Retinal pigment epithelial cell (primary cell): ENCODE data around the gene LCN15.
"Not testable (repeated sequence)": the region's sequence is repeated elsewhere in the genome, so short reads cannot be mapped to it uniquely, and the experiment has no call there.

Experiments
- DNase-seq: peaks from one replicate; pipeline ENCODE4 v3.0.0-alpha.2; 2010; ENCODE audit warnings: low read depth
- H3K4me3 ChIP-seq: 2 replicates; pipeline ENCODE4 v1.5.1; 2011; ENCODE audit warnings: mild to moderate bottlenecking, low read length, control low read depth, moderate library complexity
- TF ChIP-seq, protein P1 (sequence below): conservative IDR thresholded peaks from 2 replicates; pipeline ENCODE4 v1.5.1; 2011; ENCODE audit warnings: low read depth, low read length, control low read depth, inconsistent platforms

LCN15 gene

DNA sequence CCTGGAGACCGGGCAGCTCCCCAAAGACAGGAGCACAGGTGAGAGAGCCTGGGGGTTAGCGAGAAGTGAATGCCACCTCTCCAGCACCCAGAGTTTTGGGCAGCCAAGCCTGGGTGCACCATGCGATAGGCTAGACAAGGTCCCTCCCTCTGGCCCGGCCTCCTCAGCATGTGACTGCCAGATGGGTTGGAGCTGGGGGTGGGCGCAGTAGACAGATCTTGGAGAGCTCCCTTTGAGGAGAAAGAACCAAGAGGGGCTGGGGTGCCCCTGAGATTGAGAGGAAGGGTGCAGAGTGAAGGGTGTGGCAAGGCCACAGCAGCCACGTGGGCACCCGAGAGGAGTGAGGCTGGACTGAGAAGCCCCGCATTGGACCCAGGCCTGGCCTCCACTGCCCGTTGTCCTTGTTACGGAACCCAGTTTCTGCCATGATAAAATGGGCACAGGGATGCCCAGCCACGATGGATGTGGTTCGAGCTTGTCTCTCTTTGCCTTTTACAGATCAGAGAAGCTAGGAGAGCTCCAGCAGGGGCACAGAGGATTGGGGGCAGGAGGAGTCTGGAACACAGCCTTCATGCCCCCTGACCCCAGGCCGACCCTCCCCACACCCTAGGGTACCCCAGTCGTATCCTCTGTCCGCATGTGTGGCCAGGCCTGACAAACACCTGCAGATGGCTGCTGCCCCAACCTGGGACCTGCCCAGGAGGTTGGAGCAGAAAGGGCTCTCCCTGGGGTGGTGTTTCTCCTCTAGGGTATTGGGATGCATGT lies 28.2 kb upstream of the LCN15 start:
- no peak for DNase-seq
- TF ChIP-seq, protein P1, sequence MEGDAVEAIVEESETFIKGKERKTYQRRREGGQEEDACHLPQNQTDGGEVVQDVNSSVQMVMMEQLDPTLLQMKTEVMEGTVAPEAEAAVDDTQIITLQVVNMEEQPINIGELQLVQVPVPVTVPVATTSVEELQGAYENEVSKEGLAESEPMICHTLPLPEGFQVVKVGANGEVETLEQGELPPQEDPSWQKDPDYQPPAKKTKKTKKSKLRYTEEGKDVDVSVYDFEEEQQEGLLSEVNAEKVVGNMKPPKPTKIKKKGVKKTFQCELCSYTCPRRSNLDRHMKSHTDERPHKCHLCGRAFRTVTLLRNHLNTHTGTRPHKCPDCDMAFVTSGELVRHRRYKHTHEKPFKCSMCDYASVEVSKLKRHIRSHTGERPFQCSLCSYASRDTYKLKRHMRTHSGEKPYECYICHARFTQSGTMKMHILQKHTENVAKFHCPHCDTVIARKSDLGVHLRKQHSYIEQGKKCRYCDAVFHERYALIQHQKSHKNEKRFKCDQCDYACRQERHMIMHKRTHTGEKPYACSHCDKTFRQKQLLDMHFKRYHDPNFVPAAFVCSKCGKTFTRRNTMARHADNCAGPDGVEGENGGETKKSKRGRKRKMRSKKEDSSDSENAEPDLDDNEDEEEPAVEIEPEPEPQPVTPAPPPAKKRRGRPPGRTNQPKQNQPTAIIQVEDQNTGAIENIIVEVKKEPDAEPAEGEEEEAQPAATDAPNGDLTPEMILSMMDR, result no peak
- no peak overlapping the region for H3K4me3 ChIP-seq

- peak overlapping the region; percentile 71 for H3K4me3 ChIP-seq
- no peak for DNase-seq
- TF ChIP-seq, protein P1, result peak; percentile 84
These were observed 27.4 kb upstream of the LCN15 start for GRCh38 chr9:136791516-136792276.

GRCh38 chr9:136790640-136791515 lies 26.6 kb upstream of the LCN15 start, which contains the start of gene TMEM141:
Gene TMEM141 (plus strand): TSS chr9:136791344. CDS start chr9:136791371, 27 bp downstream.
- H3K4me3 ChIP-seq, result peak within 1 kb of the TSS; percentile 71
- DNase-seq, result peak; percentile 95
- TF ChIP-seq, protein P1, result no peak

- TF ChIP-seq, protein P1, result no peak
- no peak overlapping the region for H3K4me3 ChIP-seq
- DNase-seq, result no peak
These were observed 25.2 kb upstream of the LCN15 start for GRCh38 chr9:136789523-136789937.

- not testable (repeated sequence) for DNase-seq, H3K4me3 ChIP-seq
These were observed 24.6 kb upstream of the LCN15 start for GRCh38 chr9:136788644-136789522.

GRCh38 chr9:136787690-136788400 lies 23.5 kb upstream of the LCN15 start:
- TF ChIP-seq, protein P1, result peak; percentile 69
- DNase-seq, result no peak
- no peak overlapping the region for H3K4me3 ChIP-seq

DNA sequence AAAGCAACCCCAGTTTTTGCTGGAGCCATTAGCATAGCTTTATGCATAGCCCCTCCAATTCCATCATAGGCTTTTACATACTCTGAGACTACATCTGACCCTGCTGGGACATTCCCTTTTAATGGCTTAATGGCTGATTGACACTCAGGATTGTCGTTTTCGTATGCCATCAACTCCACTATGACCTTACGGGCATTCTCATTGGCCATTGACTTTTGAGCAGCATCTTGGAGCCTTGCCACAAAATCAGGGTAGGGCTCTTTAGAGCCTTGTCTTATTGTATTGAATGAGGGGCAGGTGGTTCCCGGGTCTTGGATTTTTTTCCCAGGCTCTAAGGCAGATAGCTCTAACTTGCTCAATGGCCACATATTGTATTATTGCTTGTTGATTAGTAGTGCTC lies 22.7 kb upstream of the LCN15 start:
- not testable (repeated sequence) for DNase-seq, H3K4me3 ChIP-seq
